Gastrocnemius medialis (tissue), 4 donors: ENCODE data around the gene PBX1. TPM values are rescaled to one million over a fixed set of nuclear protein-coding genes. Genes with fewer than 3 reads are reported as not detected.

Experiments used
- ATAC-seq, 2 donors: fragments of 150-250 bp; one replicate each; pipeline ENCODE4 v1.9.1; 2016
- DNase-seq, 2 donors: peaks; one replicate each; pipeline ENCODE4 v3.0.0-alpha.2; 2019
- H3K27ac ChIP-seq, 4 donors: fragments of 200-600 bp; sonication (generic); 1 replicate in 1 of 4; 2 replicates in 3 of 4; pipeline ENCODE4 v1.5.1; 2016 to 2018; ENCODE audit warnings: mild to moderate bottlenecking in 2 of 4, moderate library complexity in 1 of 4
- H3K27me3 ChIP-seq, 3 donors: fragments of 200-600 bp; sonication (generic) in 2 of 3; 1 replicate in 1 of 3; 2 replicates in 2 of 3; pipeline versions ENCODE4 v1.5.1 to v1.6.0; 2016 to 2019; ENCODE audit warnings: mild to moderate bottlenecking in 1 of 3, moderate library complexity in 1 of 3
- H3K36me3 ChIP-seq, 2 donors: fragments of 200-600 bp; sonication (generic) in 1 of 2; one replicate each; pipeline ENCODE4 v1.5.1; 2017 to 2018
- H3K4me1 ChIP-seq, 2 donors: fragments of 200-600 bp; sonication (generic) in 1 of 2; one replicate each; pipeline ENCODE4 v1.5.1; 2016 to 2017; ENCODE audit warnings: mild to moderate bottlenecking in 2 of 2
- H3K4me3 ChIP-seq, 4 donors: fragments of 200-600 bp; sonication (generic) in 3 of 4; 1 replicate in 1 of 4; 2 replicates in 3 of 4; pipeline ENCODE4 v1.5.1; 2016 to 2019; ENCODE audit warnings: mild to moderate bottlenecking in 2 of 4
- H3K9me3 ChIP-seq, 3 donors: fragments of 200-600 bp; sonication (generic) in 2 of 3; 1 replicate in 1 of 3; 2 replicates in 2 of 3; pipeline ENCODE4 v1.5.1; 2016 to 2019
- POLR2A ChIP-seq, 2 donors: fragments of 450-650 bp; IDR thresholded peaks; one replicate each; pipeline ENCODE4 v1.6.1; 2017; ENCODE audit warnings: antibody characterized with exemption in 2 of 2, mild to moderate bottlenecking in 2 of 2, moderate library complexity in 2 of 2
- in situ Hi-C, 4 donors: fragments of 200-750 bp; cut with MboI; loops; one replicate each; pipeline versions ENCODE4 v1.15.0 to v1.8.0; 2017; ENCODE audit warnings: low sequenced_read_pairs in 4 of 4
- intact Hi-C: fragments of 100-400 bp; cut with DNase I; formaldehyde crosslinking; loops from one replicate; pipeline ENCODE4 v1.15.1; 2023; ENCODE audit warnings: low total_unique reads
- total RNA-seq, 4 donors: library from RNA; depleted of rRNA; stranded (reverse); fragments of >200 nt; gene quantifications; one replicate each; pipeline versions ENCODE4 v1.1.0 to v1.2.3, GENCODE V29; 2016
- TF ChIP-seq, protein P1 (sequence below), 5 experiments: fragments of 450-650 bp in 3 of 5; fragments of 200-600 bp in 2 of 5; sonication (generic) in 2 of 5; IDR thresholded peaks in 4 of 5; conservative IDR thresholded peaks in 1 of 5; 1 replicate in 4 of 5; 2 replicates in 1 of 5; pipeline ENCODE4 v1.5.1; 2016 to 2019; ENCODE audit warnings: antibody characterized with exemption in 5 of 5, mild to moderate bottlenecking in 3 of 5, moderate library complexity in 3 of 5

Gene PBX1
- total RNA-seq, 4 donors from 2014 or later, result 21.7 to 36.5 (median 29.0) TPM

DNA sequence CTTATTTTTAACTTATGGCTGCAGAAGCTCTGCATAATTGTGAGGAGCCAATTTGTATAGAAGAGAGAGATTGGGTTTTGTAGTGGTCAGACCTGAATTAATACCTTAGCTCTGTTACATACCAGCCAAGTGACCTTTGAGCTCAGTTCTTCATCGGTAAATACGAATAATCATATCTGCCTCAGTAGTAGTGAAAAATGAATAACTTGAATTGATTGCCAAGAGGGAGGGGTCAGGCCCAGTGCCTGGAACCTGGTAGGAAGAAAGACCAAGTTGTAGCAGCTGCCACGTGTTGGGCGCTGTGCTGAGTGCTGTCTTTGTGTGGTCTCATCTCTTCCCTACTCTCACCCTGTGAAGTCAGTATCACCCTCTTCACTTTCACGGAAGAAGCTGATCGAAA lies 247.5 kb downstream of the PBX1 start:
- DNase-seq (no peak), ATAC-seq (no peak)
- peaks cover 45 to 53% of the 10 kb centered on the region in 2 donors for H3K4me1 ChIP-seq
- peaks cover 0 to 8% of the 10 kb centered on the region in 2 donors for H3K36me3 ChIP-seq
- in situ Hi-C loops, result no loop called here
- no peaks in the 10 kb centered on the region for H3K9me3 ChIP-seq
- TF ChIP-seq POLR2A (IDR thresholded peaks at IDR 0.05), result no peak
- TF ChIP-seq, protein P1, sequence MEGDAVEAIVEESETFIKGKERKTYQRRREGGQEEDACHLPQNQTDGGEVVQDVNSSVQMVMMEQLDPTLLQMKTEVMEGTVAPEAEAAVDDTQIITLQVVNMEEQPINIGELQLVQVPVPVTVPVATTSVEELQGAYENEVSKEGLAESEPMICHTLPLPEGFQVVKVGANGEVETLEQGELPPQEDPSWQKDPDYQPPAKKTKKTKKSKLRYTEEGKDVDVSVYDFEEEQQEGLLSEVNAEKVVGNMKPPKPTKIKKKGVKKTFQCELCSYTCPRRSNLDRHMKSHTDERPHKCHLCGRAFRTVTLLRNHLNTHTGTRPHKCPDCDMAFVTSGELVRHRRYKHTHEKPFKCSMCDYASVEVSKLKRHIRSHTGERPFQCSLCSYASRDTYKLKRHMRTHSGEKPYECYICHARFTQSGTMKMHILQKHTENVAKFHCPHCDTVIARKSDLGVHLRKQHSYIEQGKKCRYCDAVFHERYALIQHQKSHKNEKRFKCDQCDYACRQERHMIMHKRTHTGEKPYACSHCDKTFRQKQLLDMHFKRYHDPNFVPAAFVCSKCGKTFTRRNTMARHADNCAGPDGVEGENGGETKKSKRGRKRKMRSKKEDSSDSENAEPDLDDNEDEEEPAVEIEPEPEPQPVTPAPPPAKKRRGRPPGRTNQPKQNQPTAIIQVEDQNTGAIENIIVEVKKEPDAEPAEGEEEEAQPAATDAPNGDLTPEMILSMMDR (IDR thresholded peaks at IDR 0.05 in 4 of 5, conservative IDR thresholded peaks at IDR 0.05 in 1 of 5), result no peak
- H3K27me3 ChIP-seq, result no peaks in the 10 kb centered on the region
- no peak overlapping the region for H3K4me3 ChIP-seq
- intact Hi-C loops, result no loop called here
- no peak overlapping the region for H3K27ac ChIP-seq

DNA sequence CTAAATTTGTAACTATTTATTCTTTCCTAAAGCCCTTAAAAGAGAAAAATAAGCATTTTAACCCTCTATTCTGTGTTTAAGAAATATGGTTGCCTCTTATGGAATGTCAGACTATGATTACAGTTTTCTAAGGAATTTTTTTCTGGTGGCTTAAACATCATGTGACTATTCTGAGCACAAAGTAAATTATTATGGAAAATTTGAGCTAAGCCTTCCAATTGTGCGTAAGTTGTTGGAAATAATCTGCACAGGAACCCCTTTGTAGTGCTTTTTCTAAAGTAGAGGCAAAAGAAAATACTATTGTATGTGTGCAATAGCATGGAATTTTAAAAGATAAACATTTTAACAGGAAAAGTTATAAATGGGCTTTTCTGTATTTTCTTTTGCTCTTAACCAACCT lies 254.8 kb downstream of the PBX1 start:
- no peak overlapping the region for H3K27ac ChIP-seq
- in situ Hi-C loops (no loop called here), intact Hi-C loops (loop anchor here (5.0 kb wide), 1 partner anchor 371 kb away; no protein-coding TSS in a partner anchor)
- ATAC-seq (no peak), DNase-seq (no peak)
- TF ChIP-seq, protein P1 (IDR thresholded peaks at IDR 0.05 in 4 of 5, conservative IDR thresholded peaks at IDR 0.05 in 1 of 5), result no peak
- no peak for TF ChIP-seq POLR2A (IDR thresholded peaks at IDR 0.05)
- peaks cover 0 to 4% of the 10 kb centered on the region in 2 donors for H3K36me3 ChIP-seq
- H3K4me3 ChIP-seq, result no peak overlapping the region
- no peaks in the 10 kb centered on the region for H3K9me3 ChIP-seq
- no peaks in the 10 kb centered on the region for H3K27me3 ChIP-seq
- H3K4me1 ChIP-seq, result no peaks in the 10 kb centered on the region

DNA sequence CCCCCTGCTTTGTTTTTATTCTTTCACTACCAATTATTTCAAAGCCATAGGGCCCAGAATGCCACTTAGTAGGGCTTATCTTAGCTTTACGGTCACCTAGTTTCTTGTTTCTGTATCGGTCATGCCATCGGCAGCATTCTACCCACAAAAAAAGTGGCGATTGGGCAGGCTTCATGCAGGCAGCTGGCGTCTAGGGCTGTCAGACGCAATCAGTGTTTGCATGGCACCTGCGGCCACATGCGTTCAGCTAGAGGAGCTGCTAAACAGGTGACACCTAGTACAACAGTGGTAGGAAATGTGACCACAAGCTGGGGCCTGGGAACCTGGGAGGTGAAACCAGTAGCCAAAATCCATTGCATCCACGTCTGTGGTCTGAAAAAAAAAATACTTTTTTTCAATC lies 262.7 kb downstream of the PBX1 start:
- H3K4me1 ChIP-seq, result peaks cover 20 to 29% of the 10 kb centered on the region in 2 donors
- no peaks in the 10 kb centered on the region for H3K27me3 ChIP-seq
- no peaks in the 10 kb centered on the region for H3K9me3 ChIP-seq
- H3K36me3 ChIP-seq, result peaks cover 0 to 16% of the 10 kb centered on the region in 2 donors
- DNase-seq (no peak), ATAC-seq (no peak)
- no peak for TF ChIP-seq POLR2A (IDR thresholded peaks at IDR 0.05)
- TF ChIP-seq, protein P1 (IDR thresholded peaks at IDR 0.05 in 4 of 5, conservative IDR thresholded peaks at IDR 0.05 in 1 of 5), result no peak
- H3K27ac ChIP-seq, result no peak overlapping the region
- H3K4me3 ChIP-seq, result no peak overlapping the region
- in situ Hi-C loops, result no loop called here
- intact Hi-C loops, result loop anchor here (5.0 kb wide), 1 partner anchor 304 kb away; no protein-coding TSS in a partner anchor

DNA sequence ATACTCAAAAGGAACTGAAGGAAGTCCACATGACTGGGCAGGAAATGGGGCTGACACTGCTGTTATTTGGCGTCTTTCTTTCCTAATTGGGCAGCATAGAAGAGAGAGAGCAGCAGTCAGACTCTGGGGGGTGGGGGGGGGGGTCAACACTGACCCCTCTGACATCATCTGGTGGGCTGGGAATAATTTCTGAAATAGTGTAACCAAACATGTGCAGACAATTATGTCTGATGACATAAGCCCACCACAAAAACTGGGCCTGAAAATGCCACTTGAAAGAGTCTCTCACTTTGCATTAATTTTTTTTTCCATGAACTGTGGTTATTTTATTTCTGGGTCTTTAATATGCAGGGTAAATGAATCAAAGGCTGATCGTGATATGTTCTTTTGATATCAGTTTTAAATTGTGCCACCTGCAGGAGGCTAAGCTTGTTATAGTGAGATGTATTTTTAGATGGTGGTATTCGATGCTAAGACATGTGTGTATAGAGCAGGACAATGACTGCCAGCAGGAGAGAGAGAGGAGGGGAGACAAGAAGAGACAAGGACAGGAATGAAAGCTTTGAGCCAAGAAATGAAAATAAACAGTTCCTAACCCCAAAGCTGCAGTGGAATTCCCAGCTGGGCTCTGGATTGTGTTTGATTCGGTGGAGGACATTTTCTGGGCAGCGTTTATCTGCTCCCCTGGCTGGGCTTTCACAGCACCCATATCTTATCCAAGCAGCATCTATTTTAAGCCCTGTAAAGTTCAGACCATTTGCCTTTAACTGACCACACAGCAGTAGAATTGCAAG lies 264.7 kb downstream of the PBX1 start:
- Histone ChIP-seq H3K9me3 (no peaks in the 10 kb centered on the region), H3K27me3 (no peaks in the 10 kb centered on the region), H3K36me3 (peaks cover 0 to 16% of the 10 kb centered on the region in 2 donors), H3K4me3 (peak overlapping the region in 2 of 4 donors; percentile 22), H3K4me1 (peaks cover 20 to 29% of the 10 kb centered on the region in 2 donors), H3K27ac (peak overlapping the region; percentile 69 to 78 (median 74))
- no peak for DNase-seq
- intact Hi-C loops, result loop anchor here (5.0 kb wide), 1 partner anchor 306 kb away; no protein-coding TSS in a partner anchor
- no peak for TF ChIP-seq POLR2A (IDR thresholded peaks at IDR 0.05)
- TF ChIP-seq, protein P1 (IDR thresholded peaks at IDR 0.05 in 4 of 5, conservative IDR thresholded peaks at IDR 0.05 in 1 of 5), result peak in 3 of 5 experiments; percentile 16 to 33 (median 17)
- ATAC-seq, result peak; percentile 83 to 93
- in situ Hi-C loops, result no loop called here
